ENCODE results near the gene PIK3CA.

The PIK3CA gene

DNA sequence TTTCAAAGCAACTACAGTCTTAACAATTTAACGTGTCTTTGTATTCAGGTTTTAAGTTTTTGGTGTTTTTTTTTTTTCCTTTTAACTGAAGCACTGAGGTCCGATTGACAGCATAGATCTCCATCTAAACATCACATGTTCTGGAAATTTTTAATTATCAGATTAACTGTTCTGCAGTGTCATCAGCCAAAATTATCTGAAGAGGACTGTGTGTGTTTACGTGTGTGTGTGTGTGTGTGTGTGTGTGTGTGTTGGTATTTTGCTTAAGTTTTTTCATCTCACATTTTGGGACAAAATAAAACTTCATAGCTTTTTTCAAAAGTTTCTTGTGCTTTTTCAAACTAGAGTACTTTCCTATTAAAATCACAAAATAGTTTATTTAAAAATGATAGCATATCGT lies 1.8 kb downstream of the PIK3CA start:
- Histone ChIP-seq H4K20me1 (ENCODE audit: insufficient read depth, low read length) (peaks cover 5% of the 10 kb centered on the region), H3K27me3 (replicated peaks; ENCODE audit: insufficient read depth, low read length) (peaks cover 9% of the 10 kb centered on the region; the same call in 1 of the 2 replicates), H3K36me3 (replicated peaks; ENCODE audit: insufficient read depth, low read length) (no peaks in the 10 kb centered on the region), H3K9ac (ENCODE audit: low read length) (peak overlapping the region; percentile 77; the same call in 1 of the 2 replicates), H3K9me2 (replicated peaks; ENCODE audit: insufficient read depth, low read length) (no peaks in the 10 kb centered on the region), H3K9me3 (replicated peaks; ENCODE audit: insufficient read depth, low read length) (no peaks in the 10 kb centered on the region), H3K79me2 (ENCODE audit: low read length) (peaks cover 60% of the 10 kb centered on the region), H3K4me2 (ENCODE audit: low read depth, low read length) (peak overlapping the region; percentile 90), H3K27ac (ENCODE audit: low read length) (no peak overlapping the region), H2AFZ (ENCODE audit: low read length) (no peak overlapping the region), H3F3A (ENCODE audit: insufficient read depth, low read length) (peaks cover 16% of the 10 kb centered on the region), H3K4me3 (ENCODE audit: low read length) (peak overlapping the region; percentile 91), H3K4me1 (ENCODE audit: low read length) (peaks cover 16% of the 10 kb centered on the region)
- TF ChIP-seq EZH2phosphoT487 (IDR thresholded peaks at IDR 0.05; ENCODE audit: low read length) (no peak), EZH2 (optimal IDR thresholded peaks at IDR 0.05; ENCODE audit: low read depth, low read length) (no peak)
- TF ChIP-seq, protein P1, sequence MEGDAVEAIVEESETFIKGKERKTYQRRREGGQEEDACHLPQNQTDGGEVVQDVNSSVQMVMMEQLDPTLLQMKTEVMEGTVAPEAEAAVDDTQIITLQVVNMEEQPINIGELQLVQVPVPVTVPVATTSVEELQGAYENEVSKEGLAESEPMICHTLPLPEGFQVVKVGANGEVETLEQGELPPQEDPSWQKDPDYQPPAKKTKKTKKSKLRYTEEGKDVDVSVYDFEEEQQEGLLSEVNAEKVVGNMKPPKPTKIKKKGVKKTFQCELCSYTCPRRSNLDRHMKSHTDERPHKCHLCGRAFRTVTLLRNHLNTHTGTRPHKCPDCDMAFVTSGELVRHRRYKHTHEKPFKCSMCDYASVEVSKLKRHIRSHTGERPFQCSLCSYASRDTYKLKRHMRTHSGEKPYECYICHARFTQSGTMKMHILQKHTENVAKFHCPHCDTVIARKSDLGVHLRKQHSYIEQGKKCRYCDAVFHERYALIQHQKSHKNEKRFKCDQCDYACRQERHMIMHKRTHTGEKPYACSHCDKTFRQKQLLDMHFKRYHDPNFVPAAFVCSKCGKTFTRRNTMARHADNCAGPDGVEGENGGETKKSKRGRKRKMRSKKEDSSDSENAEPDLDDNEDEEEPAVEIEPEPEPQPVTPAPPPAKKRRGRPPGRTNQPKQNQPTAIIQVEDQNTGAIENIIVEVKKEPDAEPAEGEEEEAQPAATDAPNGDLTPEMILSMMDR (IDR thresholded peaks at IDR 0.05; ENCODE audit: low read length): no peak
- no peak for DNase-seq

DNA sequence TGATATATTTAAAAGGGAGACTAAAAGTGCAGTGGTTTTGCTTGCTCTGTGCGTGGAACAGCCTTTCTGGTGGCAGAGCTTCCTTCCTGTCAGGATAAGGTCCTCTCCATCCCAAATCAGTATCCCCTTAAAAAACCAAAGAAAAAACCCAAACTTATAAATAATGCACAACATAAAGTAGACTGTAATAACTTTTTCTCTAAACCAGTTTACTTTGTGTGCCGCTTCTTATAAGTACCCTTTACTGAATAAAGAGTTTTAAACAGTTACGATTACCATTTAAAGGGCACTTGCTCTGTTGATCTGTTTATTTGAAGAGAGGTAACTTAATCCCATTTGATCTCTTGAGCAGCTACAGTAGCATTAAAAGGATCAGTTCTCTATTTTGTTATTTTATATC lies 2.5 kb downstream of the PIK3CA start:
- Histone ChIP-seq H3K36me3 (replicated peaks; ENCODE audit: insufficient read depth, low read length) (no peaks in the 10 kb centered on the region), H3K79me2 (ENCODE audit: low read length) (peaks cover 66% of the 10 kb centered on the region), H3K9me2 (replicated peaks; ENCODE audit: insufficient read depth, low read length) (no peaks in the 10 kb centered on the region), H4K20me1 (ENCODE audit: insufficient read depth, low read length) (peaks cover 5% of the 10 kb centered on the region), H2AFZ (ENCODE audit: low read length) (no peak overlapping the region), H3K4me1 (ENCODE audit: low read length) (peaks cover 16% of the 10 kb centered on the region), H3K4me3 (ENCODE audit: low read length) (no peak overlapping the region), H3K9me3 (replicated peaks; ENCODE audit: insufficient read depth, low read length) (no peaks in the 10 kb centered on the region), H3F3A (ENCODE audit: insufficient read depth, low read length) (peaks cover 16% of the 10 kb centered on the region), H3K27ac (ENCODE audit: low read length) (no peak overlapping the region), H3K27me3 (replicated peaks; ENCODE audit: insufficient read depth, low read length) (peaks cover 7% of the 10 kb centered on the region; the same call in 1 of the 2 replicates), H3K9ac (ENCODE audit: low read length) (no peak overlapping the region), H3K4me2 (ENCODE audit: low read depth, low read length) (no peak overlapping the region)
- TF ChIP-seq, protein P1 (IDR thresholded peaks at IDR 0.05; ENCODE audit: low read length): no peak
- no peak for TF ChIP-seq EZH2 (optimal IDR thresholded peaks at IDR 0.05; ENCODE audit: low read depth, low read length)
- TF ChIP-seq EZH2phosphoT487 (IDR thresholded peaks at IDR 0.05; ENCODE audit: low read length): no peak
- no peak for DNase-seq

DNA sequence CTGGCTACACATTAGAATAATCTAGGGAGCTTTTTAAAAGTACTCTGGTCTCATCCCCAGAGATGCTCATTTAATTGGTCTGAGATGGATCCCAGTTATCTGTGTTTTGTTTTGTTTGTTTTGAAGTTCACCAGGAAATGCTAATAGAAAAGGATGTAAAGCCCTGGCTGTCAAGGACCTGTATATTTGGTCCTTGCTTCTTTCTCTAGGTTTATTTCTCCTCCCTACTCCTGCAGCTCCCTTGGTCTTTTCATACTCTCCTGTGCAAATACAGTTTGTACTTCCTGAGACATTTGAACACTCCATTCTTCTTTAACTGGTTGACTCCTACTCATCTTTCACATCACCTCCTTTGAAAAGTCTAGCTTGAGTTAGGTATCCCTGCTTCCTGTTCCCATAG lies 3.3 kb downstream of the PIK3CA start:
- Histone ChIP-seq H3K79me2 (ENCODE audit: low read length) (peaks cover 75% of the 10 kb centered on the region), H3K4me3 (ENCODE audit: low read length) (no peak overlapping the region), H3K9ac (ENCODE audit: low read length) (no peak overlapping the region), H3K27ac (ENCODE audit: low read length) (no peak overlapping the region), H2AFZ (ENCODE audit: low read length) (no peak overlapping the region), H4K20me1 (ENCODE audit: insufficient read depth, low read length) (peaks cover 5% of the 10 kb centered on the region), H3F3A (ENCODE audit: insufficient read depth, low read length) (peaks cover 16% of the 10 kb centered on the region), H3K4me2 (ENCODE audit: low read depth, low read length) (no peak overlapping the region), H3K36me3 (replicated peaks; ENCODE audit: insufficient read depth, low read length) (no peaks in the 10 kb centered on the region), H3K4me1 (ENCODE audit: low read length) (peaks cover 16% of the 10 kb centered on the region), H3K27me3 (replicated peaks; ENCODE audit: insufficient read depth, low read length) (no peaks in the 10 kb centered on the region), H3K9me3 (replicated peaks; ENCODE audit: insufficient read depth, low read length) (no peaks in the 10 kb centered on the region), H3K9me2 (replicated peaks; ENCODE audit: insufficient read depth, low read length) (no peaks in the 10 kb centered on the region)
- no peak for DNase-seq
- TF ChIP-seq EZH2phosphoT487 (IDR thresholded peaks at IDR 0.05; ENCODE audit: low read length): no peak
- no peak for TF ChIP-seq EZH2 (optimal IDR thresholded peaks at IDR 0.05; ENCODE audit: low read depth, low read length)
- TF ChIP-seq, protein P1 (IDR thresholded peaks at IDR 0.05; ENCODE audit: low read length): no peak
